HG03025 (cell line): ENCODE data around the gene SRRM3.
A peak's percentile ranks its signal among the peaks of the same experiment; 100 is the strongest.
"Not testable (repeated sequence)": the region's sequence is repeated elsewhere in the genome, so short reads cannot be mapped to it uniquely, and the experiment has no call there.

Experiments
- ATAC-seq: cut with Tn5 transposase; IDR thresholded peaks from one replicate; pipeline ENCODE4 v1.9.1; 2021; ENCODE audit warnings: mild to moderate bottlenecking, moderate library complexity; ENCODE audit not compliant: unreplicated experiment, low FRiP score

SRRM3 gene

DNA sequence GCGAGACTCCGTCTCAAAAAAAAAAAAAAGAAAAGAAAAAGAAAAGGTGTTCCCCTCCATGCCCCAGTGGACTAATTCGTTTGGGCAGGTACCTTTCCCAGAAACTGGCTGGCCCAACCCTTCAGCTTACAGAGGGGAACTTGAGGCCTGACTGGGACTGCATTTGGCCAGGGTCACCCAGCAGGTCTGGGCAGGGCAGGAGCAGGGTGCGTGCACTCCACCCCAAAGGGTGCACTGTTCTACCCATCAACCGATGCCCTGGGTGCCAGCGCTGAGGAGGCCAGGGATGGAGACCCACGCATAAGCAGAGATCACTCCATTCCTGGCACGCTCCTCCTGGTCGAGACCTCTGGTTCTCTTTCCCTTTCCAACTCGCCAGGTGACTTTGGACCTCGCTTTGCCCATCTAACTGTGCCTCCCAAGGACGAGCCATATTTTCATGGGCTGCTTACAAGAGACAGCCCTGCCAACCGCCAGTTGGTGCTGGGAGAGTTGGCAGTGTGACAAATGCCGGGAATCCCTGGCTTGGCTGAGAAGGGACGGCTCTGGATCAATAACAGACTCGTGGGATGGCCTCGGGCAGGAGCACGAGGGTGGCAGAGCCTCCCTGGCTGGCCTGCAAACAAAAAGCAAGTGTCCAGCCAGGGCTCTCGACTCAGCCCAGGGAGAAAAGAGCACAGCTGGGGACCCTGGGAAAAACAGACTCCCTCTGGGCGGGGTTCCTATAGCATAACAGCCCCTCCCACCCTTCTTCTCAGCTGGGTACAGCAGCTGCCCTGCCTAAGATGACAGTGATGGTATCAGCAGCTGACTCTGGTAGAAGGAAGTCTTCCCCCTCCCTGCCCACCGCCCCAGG lies 108.6 kb downstream of the SRRM3 start:
- ATAC-seq = no peak

DNA sequence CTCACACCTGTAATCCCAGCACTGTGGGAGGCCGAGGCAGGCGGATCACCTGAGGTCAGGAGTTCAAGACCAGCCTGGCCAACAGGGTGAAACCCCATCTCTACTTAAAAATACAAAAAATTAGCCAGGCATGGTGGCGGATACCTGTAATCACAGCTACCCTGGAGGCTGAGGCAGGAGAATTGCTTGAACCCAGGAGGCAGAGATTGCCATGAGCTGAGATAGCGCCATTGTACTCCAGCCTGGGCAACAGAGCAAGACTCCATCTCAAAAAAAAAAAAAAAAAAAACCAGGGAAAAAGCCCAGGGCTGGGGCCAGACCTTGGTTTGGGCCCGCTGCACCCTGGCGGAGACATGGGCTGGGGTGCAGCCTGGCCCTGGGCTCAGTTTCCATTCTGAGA lies 110.1 kb downstream of the SRRM3 start:
- not testable (repeated sequence) for ATAC-seq

DNA sequence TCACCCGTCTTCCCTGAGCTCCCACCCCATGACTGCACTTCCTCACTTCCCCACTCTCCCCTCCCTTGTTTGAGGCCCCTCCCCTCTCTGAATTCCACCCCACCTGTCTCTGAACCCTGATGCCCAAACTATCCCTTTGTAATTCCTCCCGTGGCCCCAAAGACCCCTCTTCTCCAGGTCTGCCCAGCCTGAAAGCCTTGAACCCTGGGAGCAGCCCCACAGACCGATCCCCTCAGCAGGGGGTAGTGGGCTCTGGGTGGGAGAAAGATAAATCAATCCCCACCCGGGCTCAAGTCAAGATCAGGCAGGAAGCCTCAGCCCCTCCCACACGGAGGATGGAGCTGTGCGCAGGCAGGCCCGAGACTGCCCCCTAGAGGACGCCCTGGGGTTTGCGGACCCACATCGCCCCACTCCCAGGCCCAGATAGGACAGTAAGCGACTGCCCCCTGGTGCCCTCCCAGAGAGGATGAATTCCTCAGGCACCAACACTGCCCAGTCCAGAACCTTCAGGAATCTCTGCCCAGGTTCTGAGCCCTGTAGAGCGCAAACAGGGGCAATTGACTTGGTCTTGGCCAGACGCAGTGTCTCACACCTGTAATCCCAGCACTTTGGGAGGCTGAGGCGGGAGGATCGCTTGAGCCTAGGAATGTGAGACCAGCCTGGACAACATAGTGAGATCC lies 112.5 kb downstream of the SRRM3 start:
- no peak for ATAC-seq

DNA sequence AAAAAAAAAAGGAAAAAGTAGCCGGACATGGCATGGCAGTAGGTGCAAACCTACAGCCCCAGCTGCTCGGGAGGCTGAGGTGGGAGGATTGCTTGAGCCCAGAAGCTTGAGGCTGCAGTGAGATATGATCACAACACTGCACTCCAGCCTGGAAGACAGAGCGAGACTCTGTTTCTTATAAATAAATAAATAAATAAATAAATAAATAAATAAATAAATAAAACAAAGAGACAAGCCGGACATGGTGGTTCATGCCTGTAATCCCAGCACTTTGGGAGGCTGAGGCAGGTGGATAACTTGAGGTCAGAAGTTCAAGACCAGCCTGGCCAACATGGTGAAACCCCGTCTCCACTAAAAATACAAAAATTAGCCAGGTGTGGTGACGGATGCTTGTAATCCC lies 113.0 kb downstream of the SRRM3 start:
- not testable (repeated sequence) for ATAC-seq

DNA sequence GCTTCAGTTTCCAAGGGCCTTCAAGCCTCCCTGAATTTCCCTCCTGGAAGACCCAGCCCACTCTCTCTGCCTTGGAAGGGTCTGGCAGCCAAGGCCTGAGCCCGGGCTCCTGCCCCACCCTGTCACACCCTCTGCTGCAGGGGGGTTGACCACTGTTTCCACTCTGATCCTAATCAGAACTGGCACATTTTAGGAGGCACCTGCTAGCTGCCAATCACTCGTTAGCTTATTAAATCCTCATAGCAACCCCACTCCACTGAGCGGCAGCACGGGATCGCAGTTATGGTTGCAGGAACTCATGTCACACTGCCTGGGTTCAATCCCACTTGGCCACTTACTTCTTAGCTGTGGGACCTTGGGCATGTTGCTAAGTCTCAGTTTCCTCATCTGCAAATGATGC lies 113.7 kb downstream of the SRRM3 start:
- ATAC-seq = no peak

DNA sequence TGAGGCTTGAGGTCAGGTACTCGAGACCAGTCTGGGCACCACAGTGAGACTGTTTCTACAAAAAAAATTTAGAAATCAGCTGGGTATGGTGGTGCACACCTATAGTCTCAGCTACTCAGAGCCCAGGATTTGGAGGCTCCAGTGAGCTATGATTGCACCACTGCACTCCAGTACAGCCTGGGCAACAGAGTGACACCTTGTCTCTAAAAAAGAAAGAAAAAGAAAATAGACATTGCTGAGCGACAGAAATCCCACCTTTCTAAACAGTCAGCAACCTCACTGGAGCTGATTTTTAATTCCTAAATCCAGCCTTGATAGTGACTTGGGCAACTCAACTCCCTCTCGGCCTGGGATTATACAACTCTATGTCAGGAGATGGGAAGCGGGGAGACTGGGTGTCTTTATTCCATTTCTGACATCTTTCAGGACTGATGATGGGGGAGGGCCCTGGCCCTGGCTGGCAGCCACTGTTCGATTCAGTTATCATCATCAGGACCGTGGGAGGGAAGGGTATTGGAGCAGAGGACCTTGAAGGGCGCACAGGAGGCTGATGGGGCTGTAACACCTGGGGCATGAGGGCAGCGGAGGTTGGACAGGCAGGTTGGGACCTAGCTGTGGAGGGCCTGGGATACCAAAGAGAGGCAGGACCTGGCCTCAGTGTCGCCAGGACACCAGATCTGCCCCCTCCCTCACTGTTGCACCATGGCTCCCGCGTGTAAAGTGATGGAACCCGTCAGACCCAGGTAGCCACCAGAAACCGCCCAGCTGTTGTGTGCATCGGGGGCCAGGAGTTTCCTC lies 115.5 kb downstream of the SRRM3 start:
- ATAC-seq = no peak

DNA sequence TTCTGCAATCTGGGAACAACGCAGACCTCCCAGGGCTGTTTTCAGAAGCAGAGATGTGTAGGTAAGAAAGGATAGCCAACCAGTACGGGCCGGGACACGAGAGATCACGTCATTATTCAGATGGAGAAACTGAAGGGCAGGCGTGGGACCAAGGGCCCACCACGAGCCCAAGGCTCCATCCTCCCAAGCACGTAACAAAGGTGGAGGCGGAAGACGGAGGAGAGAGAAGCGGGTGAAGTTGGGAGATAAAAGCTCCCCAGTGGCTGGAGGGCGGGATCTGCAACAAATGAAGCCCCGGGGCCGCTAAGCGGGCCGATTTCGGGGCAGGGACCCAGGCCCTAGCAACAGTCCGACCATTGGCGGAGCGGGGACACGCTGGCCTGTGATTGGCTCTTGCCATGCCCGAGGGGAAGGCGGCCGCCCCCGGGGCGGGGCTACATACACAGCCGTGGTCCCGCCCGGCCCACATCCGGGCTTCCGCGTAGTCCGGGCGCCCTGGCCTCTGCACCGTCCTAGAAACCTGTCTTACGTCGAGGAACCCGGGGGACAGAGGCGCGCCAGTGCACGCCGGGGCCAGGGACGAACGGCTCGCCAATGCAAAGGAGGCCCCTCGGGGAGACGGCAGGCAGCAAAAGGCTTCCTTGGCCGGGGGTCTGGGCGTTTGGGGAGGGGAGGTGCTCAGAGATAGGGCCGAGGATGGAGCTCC lies 116.2 kb downstream of the SRRM3 start:
- peak; percentile 88 for ATAC-seq

DNA sequence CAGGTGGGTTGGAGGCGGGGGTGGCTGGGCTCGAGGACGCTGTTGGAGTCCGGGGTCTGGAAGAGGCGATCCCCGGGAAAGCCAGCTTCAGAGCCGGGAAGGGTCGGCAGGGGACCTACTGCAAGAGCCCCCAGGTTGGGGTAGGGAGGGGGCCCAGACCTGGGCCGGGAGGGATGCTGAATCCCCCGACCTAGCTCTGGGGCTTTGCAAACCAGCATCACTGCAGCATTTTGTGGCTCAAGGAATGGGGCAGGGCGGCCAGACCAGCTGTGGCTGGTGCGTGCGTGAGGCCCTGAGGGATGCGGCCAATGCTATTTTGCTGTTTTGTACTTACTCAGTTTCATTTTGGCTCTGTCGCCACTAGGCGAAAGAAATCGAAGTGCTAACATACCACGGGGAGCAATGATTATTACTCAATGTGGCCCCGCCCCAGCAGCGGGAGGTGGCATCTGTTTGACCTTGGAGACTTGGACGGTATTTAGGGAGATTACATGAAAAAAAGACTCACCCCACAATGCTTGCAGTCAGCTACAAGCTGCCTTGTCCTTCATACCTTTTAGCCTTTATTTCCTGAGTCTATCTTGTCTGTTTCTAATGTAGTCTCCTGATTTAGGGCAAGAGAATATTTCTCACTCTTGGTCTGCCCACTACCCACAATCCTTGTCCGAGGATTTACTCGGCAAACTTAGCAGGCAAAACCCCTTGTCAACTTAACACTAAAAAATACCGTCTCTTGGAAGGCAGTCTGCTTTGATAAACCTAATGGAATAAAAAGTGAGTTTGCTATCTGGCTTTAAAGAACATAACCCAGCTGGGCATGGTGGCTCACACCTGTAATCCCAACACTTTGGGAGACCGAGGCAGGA lies 117.0 kb downstream of the SRRM3 start:
- peak; percentile 47 for ATAC-seq

DNA sequence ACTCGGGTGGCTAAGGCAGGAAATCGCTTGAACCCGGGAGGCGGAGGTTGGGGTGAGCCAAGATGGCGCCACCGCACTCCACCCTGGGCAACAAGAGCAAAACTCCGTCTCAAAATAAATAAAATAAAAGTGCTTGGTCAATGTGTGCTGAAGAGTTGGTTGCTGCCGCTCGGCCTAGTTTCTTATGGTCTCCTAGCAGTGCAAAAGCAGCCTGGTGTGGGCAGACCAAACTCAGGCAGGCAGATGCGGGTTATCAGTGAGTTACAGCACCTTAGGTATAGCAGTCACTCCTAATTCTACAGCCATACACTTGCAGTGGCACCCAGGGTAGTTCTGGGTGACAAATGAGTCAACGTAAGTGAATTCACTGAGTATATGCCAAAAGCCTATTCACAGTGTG lies 123.4 kb downstream of the SRRM3 start:
- ATAC-seq = no peak

DNA sequence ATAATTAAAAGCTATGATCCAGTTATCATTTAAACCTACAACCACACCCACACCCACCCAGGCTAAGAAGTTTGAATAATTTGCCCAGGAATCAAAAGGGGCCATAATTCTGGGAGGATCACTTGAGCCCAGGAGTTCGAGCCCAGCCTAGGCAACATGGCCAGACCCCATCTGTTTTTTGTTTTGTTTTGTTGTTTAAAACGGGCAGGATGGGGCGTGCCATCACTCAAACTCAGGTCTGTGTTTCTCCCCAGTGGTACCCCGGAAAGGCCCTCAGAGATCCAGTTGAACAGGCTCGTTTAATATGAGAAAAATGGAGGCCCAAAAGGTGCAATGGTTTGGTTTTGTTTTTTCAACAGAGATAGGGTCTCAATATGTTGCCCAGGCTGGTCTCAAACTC lies 124.1 kb downstream of the SRRM3 start:
- no peak for ATAC-seq

DNA sequence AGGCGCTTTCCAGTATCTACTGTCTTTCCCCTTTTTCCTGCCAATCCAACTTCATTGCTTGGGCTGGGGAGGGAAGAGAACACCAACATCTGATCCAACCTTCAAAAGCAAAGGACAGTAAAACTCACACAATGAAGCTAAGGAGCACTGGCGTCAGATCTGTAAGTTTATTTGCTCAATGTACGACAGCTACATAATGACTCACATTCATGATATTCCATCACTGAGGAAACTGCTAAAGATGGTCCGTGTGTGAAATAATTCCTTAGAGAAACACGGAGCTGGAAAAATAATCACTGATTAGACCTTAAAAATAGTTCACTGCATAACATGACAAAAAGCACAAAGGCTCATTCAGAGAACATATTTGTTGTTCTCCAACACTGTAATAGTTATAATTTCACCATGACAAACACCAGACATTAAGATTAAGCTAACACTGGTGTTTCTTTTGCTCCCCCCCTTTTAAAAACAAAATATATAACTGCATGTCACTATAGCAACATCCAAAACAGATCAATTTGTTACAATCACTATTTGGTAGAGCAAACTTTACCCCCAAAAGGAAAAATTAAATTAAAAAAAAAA lies 125.0 kb downstream of the SRRM3 start:
- ATAC-seq = no peak

DNA sequence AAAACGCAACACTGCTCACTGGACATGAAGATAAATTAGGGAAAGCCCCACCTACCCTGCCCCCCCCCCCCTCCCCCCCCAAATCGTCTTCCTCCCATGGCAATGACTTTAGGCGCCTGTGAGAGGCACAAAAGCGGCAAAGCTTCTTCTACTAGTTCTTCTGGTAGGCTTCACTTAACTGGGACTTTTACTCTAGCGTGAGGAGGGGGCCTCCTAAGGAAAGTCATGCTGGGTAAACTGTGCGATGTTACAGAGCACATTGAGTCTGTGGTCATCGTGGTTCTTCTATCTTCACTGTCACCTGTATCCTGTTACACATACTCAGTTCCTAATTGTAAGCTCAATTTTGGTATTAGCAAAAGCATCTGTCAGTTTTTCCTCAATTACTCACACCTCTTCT lies 125.9 kb downstream of the SRRM3 start:
- no peak for ATAC-seq

DNA sequence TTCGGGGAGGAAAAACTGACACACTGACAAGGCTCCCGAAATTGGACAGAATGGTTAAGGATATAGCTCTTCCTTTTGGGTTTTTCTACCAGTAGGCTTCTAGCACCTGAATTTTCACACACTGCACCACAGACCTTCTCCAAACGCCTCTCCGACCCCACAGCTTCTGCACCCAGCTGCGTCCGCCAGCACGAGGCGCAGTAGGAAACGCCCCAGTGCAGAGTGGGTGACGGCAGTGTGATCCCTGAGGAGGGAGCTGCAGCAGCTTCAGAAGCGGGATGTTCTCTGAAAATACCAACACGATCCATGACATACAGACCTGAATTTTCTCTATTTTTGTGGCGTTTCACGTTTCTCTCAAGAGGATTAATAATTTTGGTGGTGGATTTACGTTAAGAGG lies 126.7 kb downstream of the SRRM3 start:
- ATAC-seq = no peak

DNA sequence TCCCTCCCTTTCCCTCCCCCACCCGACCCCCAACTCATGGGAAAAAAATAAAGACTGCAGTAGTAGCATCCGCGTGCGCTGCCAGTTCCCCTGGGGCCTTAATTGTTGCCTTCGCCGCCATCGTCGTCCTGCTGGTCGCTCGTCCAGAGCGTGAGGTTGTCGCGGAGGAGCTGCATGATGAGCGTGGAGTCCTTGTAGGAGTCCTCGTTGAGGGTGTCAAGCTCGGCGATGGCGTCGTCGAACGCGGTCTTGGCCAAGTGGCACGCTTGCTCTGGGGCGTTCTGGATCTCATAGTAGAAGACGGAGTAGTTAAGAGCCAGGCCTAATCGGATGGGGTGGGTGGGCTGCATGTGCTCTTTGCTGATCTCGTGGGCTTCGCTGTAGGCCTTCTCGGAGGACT lies 127.8 kb downstream of the SRRM3 start:
- ATAC-seq = no peak

DNA sequence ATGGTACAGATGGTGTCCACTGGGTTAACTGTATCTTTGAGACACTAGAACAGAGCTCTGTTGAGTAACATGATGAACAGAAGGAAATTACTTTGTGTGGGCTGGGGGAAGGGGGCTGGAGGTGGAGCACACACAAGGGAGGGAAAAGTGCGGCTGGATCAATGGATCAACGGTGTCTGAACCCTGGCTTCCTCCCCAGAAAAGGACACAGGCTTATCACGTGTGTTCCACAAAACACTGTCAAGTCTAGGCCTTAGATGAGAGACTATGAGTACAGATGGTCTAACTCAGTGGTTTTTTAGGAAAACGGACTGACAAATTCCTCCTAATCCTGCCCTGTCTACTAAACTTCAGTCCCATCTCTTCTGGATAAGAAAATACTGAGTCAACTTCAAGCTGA lies 128.6 kb downstream of the SRRM3 start:
- ATAC-seq = no peak

DNA sequence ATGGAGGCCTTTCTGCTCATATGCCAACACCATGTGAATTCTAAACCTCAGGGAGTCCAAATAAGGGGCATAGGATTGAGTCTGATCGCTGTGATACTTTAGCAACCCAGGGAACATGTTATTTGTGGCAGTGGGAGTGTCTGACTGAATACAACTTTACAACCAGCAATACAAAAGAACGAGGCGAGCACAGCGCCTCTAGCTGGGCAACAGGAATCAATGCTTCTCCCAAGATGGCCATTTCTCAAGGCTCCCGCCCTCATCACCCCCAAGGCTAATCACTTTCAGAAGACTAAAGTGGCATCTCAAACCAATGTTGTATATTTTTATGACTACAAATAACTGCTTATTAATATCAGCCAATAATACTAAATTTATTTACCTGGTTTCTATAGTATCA lies 129.0 kb downstream of the SRRM3 start:
- ATAC-seq = no peak

DNA sequence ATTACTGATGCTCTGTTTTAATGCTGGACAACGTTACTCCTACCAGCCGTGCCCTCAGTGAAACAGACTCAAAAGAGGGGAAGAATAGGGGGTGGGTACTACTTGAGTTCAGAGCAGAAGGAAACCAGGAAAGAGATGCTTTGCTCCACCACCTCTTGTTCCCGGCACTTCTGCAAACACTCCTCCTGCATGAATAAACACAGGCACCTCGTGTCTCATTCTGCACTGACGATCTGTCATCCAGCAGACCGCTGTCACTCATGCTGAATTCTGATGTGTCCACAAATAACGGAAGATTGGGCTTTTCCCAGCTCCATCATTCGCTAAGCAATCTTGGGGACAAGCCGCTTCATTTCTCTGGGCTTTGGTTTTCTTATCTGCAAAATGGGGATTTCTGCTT lies 130.4 kb downstream of the SRRM3 start:
- no peak for ATAC-seq

DNA sequence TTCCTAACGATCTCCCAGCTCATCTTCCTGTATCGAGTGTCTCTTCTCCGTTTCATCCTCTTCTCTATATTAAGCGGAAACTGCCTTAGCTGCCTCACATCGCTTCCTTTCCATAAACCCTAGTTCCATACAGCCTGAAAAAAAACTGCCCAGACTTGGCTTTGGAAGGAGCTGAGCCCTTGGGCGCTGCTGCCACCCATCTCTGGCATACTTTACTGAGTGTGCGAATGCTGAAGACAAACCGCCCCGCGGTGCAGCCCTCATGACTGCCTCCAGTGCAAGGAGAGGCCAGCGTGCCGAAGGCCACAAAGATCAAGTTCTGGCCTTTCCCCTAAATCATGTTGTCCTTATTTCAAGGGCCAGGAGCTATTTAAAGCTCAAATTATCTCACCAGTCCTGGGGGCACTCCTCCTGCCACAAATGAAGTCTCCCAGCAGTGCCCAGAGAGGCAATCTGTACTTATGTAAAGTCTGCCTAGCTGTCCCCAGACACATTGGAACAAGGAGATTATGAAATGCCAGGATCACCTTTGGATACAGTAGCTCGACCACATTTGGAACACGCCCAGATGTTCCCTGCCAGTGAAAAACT lies 131.9 kb downstream of the SRRM3 start:
- no peak for ATAC-seq
